Activated CD4-positive, CD25-positive, alpha-beta regulatory T cell treated with anti-CD3 and anti-CD28 coated beads, Interleukin-2, amount 50 U/mL, for 72 hours (primary cell): Measurements from ENCODE around the gene GLTP.

Experiments used
- DNase-seq: peaks from one replicate; pipeline ENCODE4 v3.0.0; 2021

GLTP gene

DNA sequence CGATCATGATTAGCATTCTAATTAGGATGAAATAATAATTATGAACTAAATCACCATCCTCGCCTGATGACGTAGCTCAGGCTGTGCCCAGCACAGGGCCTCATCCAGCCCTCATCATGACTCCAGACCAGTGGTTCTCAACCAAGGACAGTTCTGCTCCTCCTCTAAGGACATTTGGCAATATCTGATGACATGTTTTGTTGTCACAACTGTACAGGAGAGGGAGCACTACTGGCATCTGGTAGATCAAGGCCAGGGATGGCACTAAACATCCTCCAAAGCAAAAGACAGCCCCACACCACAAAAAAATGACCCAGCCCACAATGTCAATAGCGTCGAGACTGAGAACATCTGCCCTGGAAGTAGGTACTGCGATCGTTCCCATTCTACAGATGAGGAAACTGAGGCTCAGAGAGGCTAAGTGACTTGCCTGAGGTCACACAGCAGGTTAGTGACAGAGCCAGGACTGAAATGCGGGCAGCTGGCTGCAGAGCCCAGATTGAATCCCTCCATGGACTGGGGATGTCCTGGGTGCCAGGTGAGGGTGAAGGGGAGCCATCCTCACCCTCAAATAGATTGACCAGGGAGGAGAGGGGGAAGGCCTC lies 62.6 kb downstream of the GLTP start:
- no peak for DNase-seq

DNA sequence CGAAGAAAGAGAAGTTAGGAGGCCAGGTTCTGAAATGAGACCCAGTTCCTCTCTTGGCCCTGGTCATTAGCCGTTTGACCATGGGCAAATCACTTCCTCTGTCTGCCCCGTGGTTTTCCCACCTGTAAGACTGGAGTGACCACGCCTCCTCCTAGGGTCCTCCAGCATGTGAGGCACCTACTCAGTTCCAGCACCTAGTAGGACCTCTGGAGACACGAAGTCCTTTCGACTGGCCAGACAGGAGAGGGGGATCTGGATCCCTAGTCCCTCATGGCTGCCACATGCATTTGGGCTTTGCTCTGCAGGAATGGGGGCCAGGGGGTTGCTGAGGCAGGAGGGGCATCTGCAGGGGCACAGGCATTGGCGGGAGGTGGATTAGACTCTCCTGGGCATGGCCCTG lies 63.5 kb downstream of the GLTP start:
- DNase-seq: no peak

- DNase-seq: no peak
Observed at GRCh38 chr12:109815757-109816617, 64.4 kb downstream of the GLTP start.

DNA sequence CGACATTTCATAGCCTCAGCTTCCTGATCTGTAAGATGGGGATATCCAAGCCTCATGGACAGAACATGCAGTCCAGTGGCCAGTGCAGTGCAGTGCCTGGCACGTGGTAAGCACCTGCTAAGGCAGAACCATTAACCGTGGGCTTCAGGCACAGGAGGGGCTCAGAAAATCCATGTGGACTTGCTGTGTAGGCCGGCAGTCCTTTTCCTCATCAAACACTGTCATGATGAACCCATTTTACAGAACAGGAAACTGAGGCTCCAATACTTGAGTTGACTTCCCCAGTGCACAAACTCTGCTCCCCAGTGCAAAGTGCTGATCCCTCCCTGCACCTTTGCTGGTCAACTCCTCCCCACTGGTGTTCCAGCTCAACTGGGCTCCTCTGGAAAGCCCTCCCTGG lies 65.1 kb downstream of the GLTP start:
- DNase-seq: no peak

DNA sequence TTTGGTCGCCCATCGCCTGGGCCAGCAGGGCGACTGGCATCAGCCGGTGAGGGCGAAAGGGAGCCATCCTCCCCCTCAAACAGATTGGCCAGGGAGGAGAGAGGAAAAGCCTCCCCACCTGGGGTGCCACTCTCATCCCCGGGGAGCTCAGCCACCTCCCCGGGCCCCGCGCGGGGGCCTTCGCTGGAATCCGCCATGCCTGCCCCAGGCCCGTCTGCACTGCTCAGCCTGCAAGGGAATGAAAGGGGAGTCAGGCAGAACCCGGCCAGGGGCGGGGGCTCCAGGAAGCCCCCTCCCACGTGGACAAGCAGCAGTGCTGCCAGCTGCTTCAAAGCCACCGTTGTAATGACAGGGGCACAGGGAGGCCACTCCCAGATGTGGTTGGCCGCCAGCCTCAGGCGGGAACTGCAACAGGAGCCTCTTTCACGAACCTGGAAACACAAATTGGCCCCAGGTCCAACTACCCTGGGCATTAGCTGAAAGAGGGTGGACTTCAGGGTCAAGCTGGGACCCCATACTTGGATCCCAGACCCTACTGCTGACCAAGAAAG lies 65.7 kb downstream of the GLTP start:
- no peak for DNase-seq

DNA sequence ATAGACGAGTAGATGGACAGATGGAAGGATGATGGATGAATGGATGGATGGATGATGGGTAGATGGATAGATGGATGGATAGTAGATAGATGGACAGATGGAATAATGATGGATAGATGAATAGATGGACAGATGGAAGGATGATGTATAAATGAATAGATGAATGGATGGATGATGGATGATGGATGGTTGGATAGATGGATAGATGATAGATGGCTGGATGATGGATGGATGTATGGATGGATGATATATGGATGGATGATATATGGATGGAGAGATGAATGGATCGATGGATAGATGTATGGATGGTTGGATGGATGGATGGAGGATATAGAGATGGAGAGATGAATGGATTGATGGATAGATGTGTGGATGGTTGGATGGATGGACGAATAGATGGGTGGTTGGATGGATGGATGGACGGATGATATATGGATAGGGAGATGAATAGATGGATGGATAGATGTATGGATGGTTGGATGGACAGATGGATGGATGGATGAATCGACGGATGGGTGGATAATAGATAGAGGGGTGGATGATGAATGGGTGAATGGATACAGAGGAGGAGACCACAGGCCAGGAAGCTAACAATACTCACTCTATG lies 66.4 kb downstream of the GLTP start:
- no peak for DNase-seq

DNA sequence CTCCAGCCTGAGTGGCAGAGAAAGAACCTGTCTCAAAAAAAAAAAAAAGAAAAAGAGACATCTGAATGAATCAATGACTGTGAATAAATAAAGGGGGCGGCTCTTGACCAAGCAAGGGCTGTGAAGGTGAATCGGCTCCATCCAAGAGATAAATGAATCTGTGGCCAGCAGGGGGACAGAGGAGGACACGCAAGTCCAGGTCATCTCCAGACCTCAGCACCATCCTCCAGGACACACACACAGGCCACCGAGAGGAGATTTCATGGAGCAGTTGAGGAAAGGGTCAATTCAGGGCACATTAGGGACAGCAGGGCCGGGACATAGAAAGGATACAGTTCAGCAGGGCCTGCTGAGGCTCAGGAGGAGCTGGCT lies 68.7 kb downstream of the GLTP start:
- no peak for DNase-seq

- DNase-seq: no peak
Observed at GRCh38 chr12:109810954-109811623, 69.3 kb downstream of the GLTP start.

- DNase-seq: no peak
Observed at GRCh38 chr12:109808876-109809646, 71.3 kb downstream of the GLTP start.

- DNase-seq: no peak
Observed at GRCh38 chr12:109807954-109808643, 72.2 kb downstream of the GLTP start.

DNA sequence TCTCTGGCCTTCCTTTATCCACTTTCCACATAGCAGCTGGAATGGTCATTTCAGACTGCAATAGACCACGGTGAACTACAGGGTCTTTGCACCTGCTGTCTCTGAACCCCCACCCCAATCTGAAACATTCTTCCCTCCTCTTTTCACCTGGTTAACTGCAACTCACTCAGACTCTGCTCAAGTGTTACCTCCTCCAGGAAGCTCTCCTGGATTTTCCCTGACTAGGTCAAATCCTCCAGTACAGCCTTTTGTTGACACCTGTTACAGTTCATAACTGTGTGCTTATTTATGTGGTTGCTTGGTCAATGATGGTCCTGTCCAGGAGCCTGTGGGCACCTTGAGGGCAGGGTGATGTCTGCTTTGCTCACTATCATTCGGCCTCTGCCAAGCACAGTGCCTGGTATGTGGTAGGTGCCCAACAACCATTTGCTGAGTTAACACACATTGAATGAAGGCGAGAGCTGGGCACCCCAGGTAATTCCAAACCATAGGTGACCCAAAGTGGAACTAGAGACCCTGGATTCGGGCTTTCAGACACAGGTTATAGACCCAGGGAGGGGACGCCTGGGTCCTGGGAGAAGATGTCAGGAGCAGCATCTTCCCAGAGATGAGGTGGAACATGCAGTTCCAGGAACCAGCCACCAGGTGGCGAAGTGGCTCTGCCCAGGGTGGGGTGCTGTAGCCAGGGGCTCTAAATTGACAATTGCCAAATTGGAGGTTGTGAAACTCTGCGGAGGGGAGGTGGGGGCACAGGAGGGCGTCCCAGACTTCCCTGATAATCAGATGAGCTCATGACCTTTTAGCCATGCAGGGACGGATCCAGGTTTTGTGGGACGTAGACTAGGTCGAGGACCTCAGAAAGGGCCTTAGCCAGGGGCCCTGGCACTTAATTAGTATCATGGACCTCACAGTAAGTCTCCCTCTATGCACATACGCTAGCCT lies 75.2 kb downstream of the GLTP start:
- DNase-seq: peak; percentile 73

DNA sequence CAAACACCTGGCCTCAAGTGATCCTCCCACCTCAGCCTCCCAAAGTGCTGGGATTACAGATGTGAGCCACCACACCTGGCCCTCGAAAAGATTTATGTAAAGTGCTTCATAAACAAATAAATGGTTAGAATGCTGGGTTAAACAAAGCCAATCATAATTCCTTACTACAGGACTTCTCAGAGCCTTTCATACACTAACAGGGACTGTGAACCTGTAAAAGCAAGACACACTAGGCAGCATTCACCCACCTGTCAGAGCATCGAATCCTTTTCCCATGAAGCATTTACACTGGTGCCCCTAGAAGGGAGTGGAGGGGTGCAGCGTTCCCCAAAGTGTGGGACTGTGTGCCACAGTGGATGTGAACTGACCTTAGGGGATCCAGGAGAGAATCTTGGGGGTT lies 76.7 kb downstream of the GLTP start:
- no peak for DNase-seq

- no peak for DNase-seq
Observed at GRCh38 chr12:109802828-109803227, 77.5 kb downstream of the GLTP start.
